HepG2 (cell line): ENCODE data around the gene CAPG. TPM values are rescaled to one million over a fixed set of nuclear protein-coding genes. Genes with fewer than 3 reads are reported as not detected.

Experiments used
- ADNP ChIP-seq: sonication (generic); formaldehyde crosslinking; IDR thresholded peaks from 2 replicates; pipeline ENCODE4 v1.4.0; 2020; ENCODE audit warnings: missing genetic modification reagents
- FOXA1 ChIP-seq, 2 experiments: fragments of 450-650 bp in 1 of 2; sonication (generic) in 1 of 2; formaldehyde crosslinking in 1 of 2; IDR thresholded peaks; 2 replicates each; pipeline versions ENCODE4 v1.4.0 to v1.6.1; 2016 to 2020; ENCODE audit warnings: missing genetic modification reagents in 1 of 2
- FOXO1 ChIP-seq: sonication (generic); formaldehyde crosslinking; IDR thresholded peaks from 2 replicates; pipeline ENCODE4 v1.4.0; 2020; ENCODE audit warnings: missing genetic modification reagents
- MEIS2 ChIP-seq: sonication (generic); formaldehyde crosslinking; IDR thresholded peaks from 2 replicates; pipeline ENCODE4 v1.9.0; 2021; ENCODE audit warnings: mild to moderate bottlenecking, missing genetic modification reagents
- MIXL1 ChIP-seq: IDR thresholded peaks from 2 replicates; pipeline ENCODE4 v1.6.1; 2016
- RELA ChIP-seq: sonication (generic); formaldehyde crosslinking; IDR thresholded peaks from 2 replicates; pipeline ENCODE4 v1.4.0; 2020; ENCODE audit warnings: missing genetic modification reagents
- SOX6 ChIP-seq, 2 experiments: fragments of 450-650 bp in 1 of 2; sonication (generic) in 1 of 2; formaldehyde crosslinking in 1 of 2; IDR thresholded peaks; 2 replicates each; pipeline versions ENCODE4 v1.4.0 to v1.6.1; 2017 to 2020; ENCODE audit warnings: antibody characterized with exemption in 1 of 2, mild to moderate bottlenecking in 1 of 2, missing genetic modification reagents in 1 of 2
- SRSF9 ChIP-seq: fragments of 200-400 bp; formaldehyde crosslinking; IDR thresholded peaks from 2 replicates; pipeline ENCODE4 v1.6.1; 2018; ENCODE audit warnings: borderline replicate concordance, mild to moderate bottlenecking, low read depth, low read length; ENCODE audit not compliant: insufficient read depth, poor library complexity, severe bottlenecking
- XRCC5 ChIP-seq: fragments of 200-400 bp; formaldehyde crosslinking; optimal IDR thresholded peaks from 2 replicates; pipeline ENCODE3; 2017; ENCODE audit warnings: mild to moderate bottlenecking, low read length
- ZBTB4 ChIP-seq: sonication (generic); formaldehyde crosslinking; IDR thresholded peaks from 2 replicates; pipeline ENCODE4 v1.4.0; 2020; ENCODE audit warnings: missing genetic modification reagents, mild to moderate bottlenecking, borderline replicate concordance
- ZNF691 ChIP-seq: sonication (generic); formaldehyde crosslinking; IDR thresholded peaks from 2 replicates; pipeline ENCODE4 v1.4.0; 2020; ENCODE audit warnings: missing genetic modification reagents, low read depth, mild to moderate bottlenecking, borderline replicate concordance
- ZSCAN31 ChIP-seq: sonication (generic); formaldehyde crosslinking; IDR thresholded peaks from 2 replicates; pipeline ENCODE4 v1.5.0; 2020; ENCODE audit warnings: low read depth, mild to moderate bottlenecking, missing genetic modification reagents
- polyA plus RNA-seq, 8 experiments: library from polyadenylated mRNA; depleted of rRNA in 3 of 8; stranded (reverse) in 7 of 8; unstranded in 1 of 8; fragments of >200 nt; fragmentation: Illumina TruSeq in 4 of 8; extraction: Trizol in 4 of 8; gene quantifications; 2 replicates each; pipeline versions ENCODE4 v1.2.1 to v1.2.3, GENCODE V29; 2011 to 2016; ENCODE audit warnings: low read depth in 4 of 8, missing spikeins in 1 of 8, mixed read lengths in 1 of 8; ENCODE audit not compliant: insufficient read depth in 1 of 8
- total RNA-seq, 5 experiments: library from RNA; depleted of rRNA; stranded (reverse); fragments of >200 nt; fragmentation: Illumina TruSeq; extraction: Trizol; gene quantifications; 2 replicates each; pipeline ENCODE4 v1.2.3, GENCODE V29; 2016; ENCODE audit warnings: low read depth in 1 of 5
- TF ChIP-seq, protein P1 (sequence below): sonication (generic); formaldehyde crosslinking; IDR thresholded peaks from 2 replicates; pipeline ENCODE4 v1.5.0; 2020; ENCODE audit warnings: mild to moderate bottlenecking, missing genetic modification reagents
- TF ChIP-seq, protein P2 (sequence below): conservative IDR thresholded peaks from 2 replicates; pipeline ENCODE4 v1.6.1; 2018; ENCODE audit warnings: missing genetic modification reagents
- TF ChIP-seq, protein P3 (sequence below): IDR thresholded peaks from 2 replicates; pipeline ENCODE4 v1.6.1; 2016; ENCODE audit warnings: low read depth, borderline replicate concordance
- TF ChIP-seq, protein P4 (sequence below): sonication (generic); formaldehyde crosslinking; IDR thresholded peaks from 2 replicates; pipeline ENCODE4 v1.4.0; 2020; ENCODE audit warnings: missing genetic modification reagents, borderline replicate concordance

The CAPG gene
- total and polyA plus RNA-seq, 2 of the 13 experiments (the other 11 are each of a cell fraction or from before 2014, with no cell fraction given) = 12.7 to 18.2 TPM

DNA sequence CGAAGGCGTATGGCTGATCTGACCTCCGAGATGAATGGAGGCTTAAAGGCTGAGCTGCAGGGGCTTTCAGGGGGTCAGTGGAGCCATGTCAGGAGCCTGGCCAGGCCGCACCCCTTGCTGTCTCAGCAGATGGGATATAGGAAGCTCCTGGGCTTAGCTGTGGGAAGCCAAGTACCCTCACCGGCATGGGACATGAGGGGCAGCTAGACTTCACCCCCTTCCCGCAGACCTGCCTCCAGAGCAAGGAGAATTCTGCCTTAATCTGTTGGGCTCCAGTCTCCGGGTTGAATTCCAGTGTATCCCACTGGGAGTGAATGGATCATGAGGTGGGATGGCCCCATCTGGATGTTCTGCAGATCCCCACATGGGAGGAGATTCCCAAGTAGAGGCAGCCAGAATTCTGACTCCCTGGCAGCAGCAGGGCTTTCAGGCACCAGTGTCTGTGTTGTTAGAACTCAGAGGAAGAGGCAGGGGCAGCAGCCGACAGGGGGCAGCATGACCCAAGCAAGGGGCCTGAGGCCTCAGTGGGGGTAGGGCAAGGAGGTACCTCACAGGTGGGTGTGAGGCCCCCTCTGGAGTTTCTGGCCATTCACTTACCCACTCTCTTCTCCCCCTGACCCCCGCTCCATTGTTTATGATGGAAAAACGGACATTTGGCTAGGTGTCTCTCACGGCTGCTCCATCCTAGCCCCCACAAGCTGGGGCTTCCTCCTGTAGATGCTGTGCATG lies 19.1 kb downstream of the CAPG start (continued):
- TF ChIP-seq, protein P1, sequence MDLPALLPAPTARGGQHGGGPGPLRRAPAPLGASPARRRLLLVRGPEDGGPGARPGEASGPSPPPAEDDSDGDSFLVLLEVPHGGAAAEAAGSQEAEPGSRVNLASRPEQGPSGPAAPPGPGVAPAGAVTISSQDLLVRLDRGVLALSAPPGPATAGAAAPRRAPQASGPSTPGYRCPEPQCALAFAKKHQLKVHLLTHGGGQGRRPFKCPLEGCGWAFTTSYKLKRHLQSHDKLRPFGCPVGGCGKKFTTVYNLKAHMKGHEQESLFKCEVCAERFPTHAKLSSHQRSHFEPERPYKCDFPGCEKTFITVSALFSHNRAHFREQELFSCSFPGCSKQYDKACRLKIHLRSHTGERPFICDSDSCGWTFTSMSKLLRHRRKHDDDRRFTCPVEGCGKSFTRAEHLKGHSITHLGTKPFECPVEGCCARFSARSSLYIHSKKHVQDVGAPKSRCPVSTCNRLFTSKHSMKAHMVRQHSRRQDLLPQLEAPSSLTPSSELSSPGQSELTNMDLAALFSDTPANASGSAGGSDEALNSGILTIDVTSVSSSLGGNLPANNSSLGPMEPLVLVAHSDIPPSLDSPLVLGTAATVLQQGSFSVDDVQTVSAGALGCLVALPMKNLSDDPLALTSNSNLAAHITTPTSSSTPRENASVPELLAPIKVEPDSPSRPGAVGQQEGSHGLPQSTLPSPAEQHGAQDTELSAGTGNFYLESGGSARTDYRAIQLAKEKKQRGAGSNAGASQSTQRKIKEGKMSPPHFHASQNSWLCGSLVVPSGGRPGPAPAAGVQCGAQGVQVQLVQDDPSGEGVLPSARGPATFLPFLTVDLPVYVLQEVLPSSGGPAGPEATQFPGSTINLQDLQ = no peak
- no peak for TF ChIP-seq SOX6 (IDR thresholded peaks at IDR 0.05)
- TF ChIP-seq SOX6 (CRISPR knock-in tag; IDR thresholded peaks at IDR 0.05) = peak; percentile 32; the same call in 1 of the 2 replicates
- 0 out of 2 replicates have a peak, but pooled peaks have one; percentile 32 for TF ChIP-seq MEIS2 (CRISPR knock-in tag)
- TF ChIP-seq SRSF9 = no peak
- TF ChIP-seq ZNF691 (CRISPR knock-in tag) = peak; percentile 77; the same call in 1 of the 2 replicates
- TF ChIP-seq XRCC5 = peak; percentile 84
- TF ChIP-seq, protein P2, sequence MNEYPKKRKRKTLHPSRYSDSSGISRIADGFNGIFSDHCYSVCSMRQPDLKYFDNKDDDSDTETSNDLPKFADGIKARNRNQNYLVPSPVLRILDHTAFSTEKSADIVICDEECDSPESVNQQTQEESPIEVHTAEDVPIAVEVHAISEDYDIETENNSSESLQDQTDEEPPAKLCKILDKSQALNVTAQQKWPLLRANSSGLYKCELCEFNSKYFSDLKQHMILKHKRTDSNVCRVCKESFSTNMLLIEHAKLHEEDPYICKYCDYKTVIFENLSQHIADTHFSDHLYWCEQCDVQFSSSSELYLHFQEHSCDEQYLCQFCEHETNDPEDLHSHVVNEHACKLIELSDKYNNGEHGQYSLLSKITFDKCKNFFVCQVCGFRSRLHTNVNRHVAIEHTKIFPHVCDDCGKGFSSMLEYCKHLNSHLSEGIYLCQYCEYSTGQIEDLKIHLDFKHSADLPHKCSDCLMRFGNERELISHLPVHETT (CRISPR knock-in tag) = no peak
- TF ChIP-seq, protein P3, sequence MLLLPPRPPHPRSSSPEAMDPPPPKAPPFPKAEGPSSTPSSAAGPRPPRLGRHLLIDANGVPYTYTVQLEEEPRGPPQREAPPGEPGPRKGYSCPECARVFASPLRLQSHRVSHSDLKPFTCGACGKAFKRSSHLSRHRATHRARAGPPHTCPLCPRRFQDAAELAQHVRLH (CRISPR knock-in tag) = peak; percentile 44; the same call in 1 of the 2 replicates
- peak; percentile 64 for TF ChIP-seq FOXO1
- TF ChIP-seq, protein P4, sequence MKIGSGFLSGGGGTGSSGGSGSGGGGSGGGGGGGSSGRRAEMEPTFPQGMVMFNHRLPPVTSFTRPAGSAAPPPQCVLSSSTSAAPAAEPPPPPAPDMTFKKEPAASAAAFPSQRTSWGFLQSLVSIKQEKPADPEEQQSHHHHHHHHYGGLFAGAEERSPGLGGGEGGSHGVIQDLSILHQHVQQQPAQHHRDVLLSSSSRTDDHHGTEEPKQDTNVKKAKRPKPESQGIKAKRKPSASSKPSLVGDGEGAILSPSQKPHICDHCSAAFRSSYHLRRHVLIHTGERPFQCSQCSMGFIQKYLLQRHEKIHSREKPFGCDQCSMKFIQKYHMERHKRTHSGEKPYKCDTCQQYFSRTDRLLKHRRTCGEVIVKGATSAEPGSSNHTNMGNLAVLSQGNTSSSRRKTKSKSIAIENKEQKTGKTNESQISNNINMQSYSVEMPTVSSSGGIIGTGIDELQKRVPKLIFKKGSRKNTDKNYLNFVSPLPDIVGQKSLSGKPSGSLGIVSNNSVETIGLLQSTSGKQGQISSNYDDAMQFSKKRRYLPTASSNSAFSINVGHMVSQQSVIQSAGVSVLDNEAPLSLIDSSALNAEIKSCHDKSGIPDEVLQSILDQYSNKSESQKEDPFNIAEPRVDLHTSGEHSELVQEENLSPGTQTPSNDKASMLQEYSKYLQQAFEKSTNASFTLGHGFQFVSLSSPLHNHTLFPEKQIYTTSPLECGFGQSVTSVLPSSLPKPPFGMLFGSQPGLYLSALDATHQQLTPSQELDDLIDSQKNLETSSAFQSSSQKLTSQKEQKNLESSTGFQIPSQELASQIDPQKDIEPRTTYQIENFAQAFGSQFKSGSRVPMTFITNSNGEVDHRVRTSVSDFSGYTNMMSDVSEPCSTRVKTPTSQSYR = peak; percentile 93
- no peak for TF ChIP-seq ADNP
- TF ChIP-seq RELA (CRISPR knock-in tag) = no peak
- TF ChIP-seq ZSCAN31 (CRISPR knock-in tag) = 0 out of 2 replicates have a peak, but pooled peaks have one; percentile 58
- 0 out of 2 replicates have a peak, but pooled peaks have one; percentile 37 for TF ChIP-seq MIXL1
- no peak for TF ChIP-seq ZBTB4 (CRISPR knock-in tag)
- no peak for TF ChIP-seq FOXA1 (IDR thresholded peaks at IDR 0.05)
- TF ChIP-seq FOXA1 (CRISPR knock-in tag; IDR thresholded peaks at IDR 0.05) = peak; percentile 37; the same call in 1 of the 2 replicates
